ENCODE data around the gene IQGAP3. TPM values are rescaled to one million over a fixed set of nuclear protein-coding genes. Genes with fewer than 3 reads are reported as not detected.

IQGAP3 gene
- total RNA-seq, 1 donor from 2014 or later: 0.36 TPM

DNA sequence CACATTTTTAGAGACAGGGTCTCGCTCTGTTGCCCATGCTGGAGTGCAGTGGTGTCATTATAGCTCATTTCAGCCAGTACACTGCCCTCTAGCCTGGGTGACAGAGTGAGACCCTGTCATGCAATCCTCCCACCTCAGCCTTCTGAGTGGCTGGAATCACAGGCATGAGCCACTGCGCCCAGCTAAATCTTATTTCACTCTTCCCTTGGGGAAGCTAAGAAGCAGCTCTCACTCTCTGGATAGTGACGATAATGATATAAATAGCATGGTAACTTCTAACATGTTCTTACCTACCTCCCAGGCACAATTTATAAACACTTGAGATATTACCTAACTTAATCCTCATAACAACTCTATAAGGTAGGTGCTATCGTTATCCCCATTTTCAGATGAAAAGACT, 24.9 kb downstream of the IQGAP3 start:
- intact Hi-C loops (cut with micrococcal nuclease): no loop called here
- H3K4me3 ChIP-seq: no peak overlapping the region
- H3K27ac ChIP-seq (replicated peaks): no peak overlapping the region
- no peaks in the 10 kb centered on the region for H3K9me3 ChIP-seq (replicated peaks)
- H3K27me3 ChIP-seq (ENCODE audit: low read depth): no peaks in the 10 kb centered on the region
- no peaks in the 10 kb centered on the region for H3K36me3 ChIP-seq
- H3K4me1 ChIP-seq: peaks cover 14% of the 10 kb centered on the region
- DNase-seq: no peak
- no peak for TF ChIP-seq CTCF (IDR thresholded peaks at IDR 0.05; ENCODE audit: borderline replicate concordance)

DNA sequence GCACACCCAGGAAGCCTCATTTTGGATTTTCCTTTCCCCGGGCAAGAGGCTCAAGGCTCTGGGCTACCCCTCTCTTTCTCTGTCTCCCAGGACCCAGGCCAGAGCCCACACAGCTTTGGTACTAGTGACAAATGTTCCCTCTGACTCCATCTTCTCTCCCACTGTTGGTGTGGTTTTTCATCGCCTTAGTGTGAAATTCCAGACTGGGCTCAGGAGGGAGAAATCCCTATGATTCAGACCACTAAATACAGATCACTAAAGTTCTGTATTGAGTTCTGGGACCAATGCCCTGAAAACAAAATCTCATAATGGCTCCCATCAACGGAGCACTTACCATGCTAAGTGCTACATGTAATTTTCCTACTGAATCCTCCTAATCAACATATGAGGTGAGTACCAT, 26.1 kb downstream of the IQGAP3 start:
- Histone ChIP-seq H3K27ac (replicated peaks) (no peak overlapping the region), H3K4me1 (peaks cover 14% of the 10 kb centered on the region), H3K36me3 (no peaks in the 10 kb centered on the region), H3K4me3 (no peak overlapping the region), H3K9me3 (replicated peaks) (no peaks in the 10 kb centered on the region), H3K27me3 (ENCODE audit: low read depth) (no peaks in the 10 kb centered on the region)
- no peak for DNase-seq
- TF ChIP-seq CTCF (IDR thresholded peaks at IDR 0.05; ENCODE audit: borderline replicate concordance): no peak
- intact Hi-C loops (cut with micrococcal nuclease): no loop called here

GRCh38 chr1:156544592-156545102, 27.7 kb downstream of the IQGAP3 start:
- Histone ChIP-seq H3K36me3 (no peaks in the 10 kb centered on the region), H3K4me3 (no peak overlapping the region), H3K27me3 (ENCODE audit: low read depth) (no peaks in the 10 kb centered on the region), H3K9me3 (replicated peaks) (no peaks in the 10 kb centered on the region), H3K4me1 (peaks cover 4% of the 10 kb centered on the region), H3K27ac (replicated peaks) (no peak overlapping the region)
- DNase-seq: no peak
- intact Hi-C loops (cut with micrococcal nuclease): no loop called here
- TF ChIP-seq CTCF (IDR thresholded peaks at IDR 0.05; ENCODE audit: borderline replicate concordance): no peak

DNA sequence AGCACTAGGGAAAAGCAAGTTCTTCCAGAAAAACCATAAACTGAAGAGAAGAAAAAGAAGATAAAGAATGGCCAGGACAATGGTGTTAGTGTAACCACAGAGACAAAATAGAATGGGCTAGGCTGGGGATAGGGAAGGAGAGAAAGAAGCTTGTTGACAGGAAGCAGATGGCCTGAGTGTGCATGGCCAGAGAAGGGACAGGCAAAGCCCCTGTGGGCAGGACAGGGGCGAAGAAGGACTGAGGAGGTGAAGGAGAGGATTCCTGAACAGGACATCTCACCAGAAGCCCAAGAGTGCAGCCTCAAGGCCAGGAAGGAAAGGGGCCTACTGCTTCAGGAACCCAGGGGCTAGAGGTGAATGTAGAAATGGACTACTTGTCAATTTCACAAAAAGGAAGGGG, 29.3 kb downstream of the IQGAP3 start:
- Histone ChIP-seq H3K4me3 (no peak overlapping the region), H3K27ac (replicated peaks) (no peak overlapping the region), H3K4me1 (peaks cover 2% of the 10 kb centered on the region), H3K36me3 (no peaks in the 10 kb centered on the region), H3K9me3 (replicated peaks) (no peaks in the 10 kb centered on the region), H3K27me3 (ENCODE audit: low read depth) (no peaks in the 10 kb centered on the region)
- DNase-seq: no peak
- intact Hi-C loops (cut with micrococcal nuclease): no loop called here
- TF ChIP-seq CTCF (IDR thresholded peaks at IDR 0.05; ENCODE audit: borderline replicate concordance): no peak

DNA sequence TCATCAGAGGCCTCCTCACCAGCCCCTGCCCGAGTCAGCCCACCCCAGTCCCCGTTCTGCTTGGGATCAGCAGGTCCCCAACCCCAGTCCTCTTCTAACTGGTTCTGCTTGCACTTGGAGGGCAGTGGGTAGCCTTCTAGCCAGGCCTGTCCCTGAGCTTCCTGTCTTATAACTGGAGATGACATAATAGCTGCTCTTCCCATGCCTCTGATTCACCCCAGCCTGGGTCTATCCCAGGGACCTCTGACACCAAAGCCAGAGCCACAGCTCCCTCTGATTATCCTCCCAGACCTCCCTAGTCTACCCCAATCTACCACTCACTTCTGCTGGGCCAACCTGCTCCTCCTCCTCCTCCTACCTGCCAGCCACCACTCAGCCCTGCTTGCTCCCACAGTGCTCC, 31.4 kb downstream of the IQGAP3 start:
- intact Hi-C loops (cut with micrococcal nuclease): no loop called here
- no peak for DNase-seq
- no peaks in the 10 kb centered on the region for H3K9me3 ChIP-seq (replicated peaks)
- no peaks in the 10 kb centered on the region for H3K27me3 ChIP-seq (ENCODE audit: low read depth)
- TF ChIP-seq CTCF (IDR thresholded peaks at IDR 0.05; ENCODE audit: borderline replicate concordance): no peak
- no peaks in the 10 kb centered on the region for H3K4me1 ChIP-seq
- H3K4me3 ChIP-seq: no peak overlapping the region
- no peak overlapping the region for H3K27ac ChIP-seq (replicated peaks)
- H3K36me3 ChIP-seq: no peaks in the 10 kb centered on the region

Measured in left ventricle myocardium inferior (tissue), 1 donor.